Nephron (organoid): ENCODE data around the gene PHGDH.

Source experiments
- H3K27ac Mint-ChIP-seq, 3 experiments: 2 replicates each; pipeline ENCODE4 v1.8.0; 2020; ENCODE audit warnings: mixed read lengths in 3 of 3, mild to moderate bottlenecking in 2 of 3, moderate library complexity in 1 of 3
- H3K27me3 Mint-ChIP-seq: 2 replicates; pipeline ENCODE4 v1.8.0; 2021; ENCODE audit warnings: low read depth, mild to moderate bottlenecking, moderate library complexity, mixed read lengths
- H3K36me3 Mint-ChIP-seq: 2 replicates; pipeline ENCODE4 v1.8.0; 2020; ENCODE audit warnings: low read depth, mixed read lengths
- H3K4me1 Mint-ChIP-seq: 2 replicates; pipeline ENCODE4 v1.8.0; 2020; ENCODE audit warnings: mixed read lengths
- H3K4me3 Mint-ChIP-seq, 3 experiments: 2 replicates each; pipeline ENCODE4 v1.8.0; 2020; ENCODE audit warnings: mild to moderate bottlenecking in 3 of 3, mixed read lengths in 3 of 3, moderate library complexity in 2 of 3
- H3K9me3 Mint-ChIP-seq: 2 replicates; pipeline ENCODE4 v1.8.0; 2020; ENCODE audit warnings: mixed read lengths
- CTCF ChIP-seq, 3 experiments: fragments of 200-600 bp; sonication (generic); IDR thresholded peaks; one replicate each; pipeline ENCODE4 v1.5.0; 2021; ENCODE audit warnings: antibody characterized with exemption in 3 of 3; ENCODE audit not compliant: unreplicated experiment in 3 of 3

PHGDH gene

GRCh38 chr1:119778886-119779560, 67.3 kb downstream of the PHGDH start:
- peak overlapping the region; percentile 8 to 54 (median 24) for H3K4me3 Mint-ChIP-seq
- H3K9me3 Mint-ChIP-seq, result no peaks in the 10 kb centered on the region
- H3K27ac Mint-ChIP-seq, result peak overlapping the region; percentile 96 to 98 (median 98)
- no peak for TF ChIP-seq CTCF (IDR thresholded peaks at IDR 0.05; ENCODE audit: unreplicated experiment in 3 of 3)
- no peaks in the 10 kb centered on the region for H3K36me3 Mint-ChIP-seq
- H3K27me3 Mint-ChIP-seq, result no peaks in the 10 kb centered on the region
- H3K4me1 Mint-ChIP-seq, result peaks cover 65% of the 10 kb centered on the region

- H3K27me3 Mint-ChIP-seq, result no peaks in the 10 kb centered on the region
Observed at GRCh38 chr1:119779869-119780356, 68.2 kb downstream of the PHGDH start.

GRCh38 chr1:119781434-119782210, 69.9 kb downstream of the PHGDH start:
- Mint-ChIP-seq H3K4me3 (no peak overlapping the region), H3K27ac (peak overlapping the region; percentile 96 to 98 (median 98)), H3K36me3 (no peaks in the 10 kb centered on the region), H3K27me3 (no peaks in the 10 kb centered on the region), H3K9me3 (no peaks in the 10 kb centered on the region), H3K4me1 (peaks cover 69% of the 10 kb centered on the region)
- no peak for TF ChIP-seq CTCF (IDR thresholded peaks at IDR 0.05; ENCODE audit: unreplicated experiment in 3 of 3)

More at GRCh38 chr1:119779869-119780356, 68.2 kb downstream of the PHGDH start:
- H3K4me1 Mint-ChIP-seq, result peaks cover 64% of the 10 kb centered on the region
- no peak for TF ChIP-seq CTCF (IDR thresholded peaks at IDR 0.05; ENCODE audit: unreplicated experiment in 3 of 3)
- peak overlapping the region in 2 of 3 experiments; percentile 24 to 54 for H3K4me3 Mint-ChIP-seq
- H3K36me3 Mint-ChIP-seq, result no peaks in the 10 kb centered on the region
- H3K9me3 Mint-ChIP-seq, result no peaks in the 10 kb centered on the region
- peak overlapping the region; percentile 96 to 98 (median 98) for H3K27ac Mint-ChIP-seq

- Mint-ChIP-seq H3K27ac (peak overlapping the region; percentile 95 to 98 (median 96)), H3K4me3 (peak overlapping the region in 2 of 3 experiments; percentile 37 to 45), H3K9me3 (no peaks in the 10 kb centered on the region), H3K27me3 (no peaks in the 10 kb centered on the region), H3K4me1 (peaks cover 74% of the 10 kb centered on the region), H3K36me3 (no peaks in the 10 kb centered on the region)
- no peak for TF ChIP-seq CTCF (IDR thresholded peaks at IDR 0.05; ENCODE audit: unreplicated experiment in 3 of 3)
Observed at GRCh38 chr1:119782631-119783325, 71.0 kb downstream of the PHGDH start.

GRCh38 chr1:119783354-119784185, 71.8 kb downstream of the PHGDH start:
- Mint-ChIP-seq H3K27me3 (no peaks in the 10 kb centered on the region), H3K36me3 (no peaks in the 10 kb centered on the region), H3K27ac (peak overlapping the region; percentile 95 to 98 (median 96)), H3K4me1 (peaks cover 81% of the 10 kb centered on the region), H3K9me3 (no peaks in the 10 kb centered on the region), H3K4me3 (peak overlapping the region in 2 of 3 experiments; percentile 37 to 54)
- no peak for TF ChIP-seq CTCF (IDR thresholded peaks at IDR 0.05; ENCODE audit: unreplicated experiment in 3 of 3)
